Measurements from ENCODE around the gene ZNF540. TPM values are rescaled to one million over a fixed set of nuclear protein-coding genes. Genes with fewer than 3 reads are reported as not detected.

Gene ZNF540
- total and polyA plus RNA-seq, 2 of the 4 experiments (the other 2 are of a cell fraction), result 0.34 to 0.54 TPM

DNA sequence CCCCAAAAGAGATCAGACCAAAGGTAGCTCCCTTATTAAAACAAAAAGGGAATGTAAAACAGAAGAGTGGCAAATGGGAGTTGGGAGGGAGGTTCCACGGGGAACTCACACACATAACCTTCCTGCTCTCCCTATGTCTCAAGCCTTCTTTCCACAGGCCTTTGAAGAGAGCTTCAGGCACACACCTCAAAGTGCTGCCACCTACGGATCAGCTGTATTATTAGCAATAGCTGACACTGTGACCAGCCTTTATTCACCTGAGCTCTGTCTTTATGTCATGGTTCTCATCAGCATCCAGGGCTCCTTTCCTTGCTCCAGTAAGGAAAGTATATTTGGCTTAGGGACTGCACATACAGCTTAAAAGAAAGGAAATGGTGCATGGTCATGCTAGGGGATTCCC, 11.3 kb upstream of the ZNF540 start:
- BruUV-seq (replicated peaks), result no TSS peak

More for the DNA sequence above, 11.3 kb upstream of the ZNF540 start:
- Histone ChIP-seq H4K5ac (ENCODE audit: low read depth, low read length) (no peak overlapping the region), H2BK120ac (ENCODE audit: low read depth, low read length) (no peak overlapping the region), H3K79me1 (ENCODE audit: low read depth in 1 of 2, low read length in 2 of 2) (no peaks in the 10 kb centered on the region), H3K9me3 (ENCODE audit: control insufficient read depth, insufficient read depth, low read length) (peaks cover 46% of the 10 kb centered on the region), H3K14ac (replicated peaks; ENCODE audit: low read depth, low read length) (no peak overlapping the region), H3K4me2 (ENCODE audit: low read depth, low read length) (no peak overlapping the region), H2AFZ (replicated peaks; ENCODE audit: low read length, poor library complexity) (no peak overlapping the region), H2BK5ac (ENCODE audit: low read depth, low read length, poor library complexity, severe bottlenecking) (no peak overlapping the region), H3K4me1 (ENCODE audit: control insufficient read depth, insufficient read depth, low read length) (no peaks in the 10 kb centered on the region), H3K4me3 (ENCODE audit: insufficient read depth, low read depth, low read length) (no peak overlapping the region), H3K18ac (ENCODE audit: low read depth, low read length) (no peak overlapping the region), H4K20me1 (ENCODE audit: insufficient read depth, low read length) (no peaks in the 10 kb centered on the region), H2BK15ac (ENCODE audit: low read depth, low read length) (no peak overlapping the region), H3K9ac (ENCODE audit: low read depth, low read length) (no peak overlapping the region), H4K8ac (ENCODE audit: low read depth in 2 of 2, low read length in 2 of 2) (no peak overlapping the region), H3K9me1 (ENCODE audit: insufficient read depth, low read length) (no peaks in the 10 kb centered on the region), H3K27me3 (ENCODE audit: control insufficient read depth, insufficient read depth, low read length) (no peaks in the 10 kb centered on the region), H3K27ac (ENCODE audit: insufficient read depth, low read length) (no peak overlapping the region), H3K23ac (ENCODE audit: low read depth, low read length) (no peak overlapping the region), H2BK20ac (ENCODE audit: low read depth, low read length) (no peak overlapping the region), H3K56ac (ENCODE audit: extremely low read depth, insufficient read depth, low read length) (no peak overlapping the region), H3K4ac (ENCODE audit: low read depth, low read length) (no peak overlapping the region), H2AK9ac (replicated peaks; ENCODE audit: low read depth, low read length, poor library complexity) (no peak overlapping the region), H2AK5ac (ENCODE audit: low read depth, low read length) (no peak overlapping the region), H3K36me3 (ENCODE audit: control insufficient read depth, insufficient read depth, low read length) (peaks cover 16% of the 10 kb centered on the region), H4K91ac (ENCODE audit: insufficient read depth, low read depth, low read length) (no peak overlapping the region)
- dilution Hi-C loops (cut with HindIII; ENCODE audit: low sequenced_read_pairs, unreplicated experiment), result no loop called here
- ATAC-seq (ENCODE audit: low read depth), result no peak
- ChIA-PET POLR2A (ENCODE audit: unreplicated experiment) (no interaction called here), CTCF (interaction anchor here (0.6 kb wide), 1 partner anchor 714 kb away, joined by 3 read pairs; no protein-coding TSS in a partner anchor)
- intact Hi-C loops (cut with micrococcal nuclease), result no loop called here
- DNase-seq, result no peak
- in situ Hi-C loops (cut with MboI; ENCODE audit: low sequenced_read_pairs), result no loop called here
- no CpG with 5 or more reads among the region's 2 CpGs for WGBS, 2 experiments (ENCODE audit: extremely low coverage in 2 of 2, insufficient read length in 1 of 2)
- no peak for TF ChIP-seq RAD21 (IDR thresholded peaks at IDR 0.05; ENCODE audit: low read length)
- TF ChIP-seq SMC3 (IDR thresholded peaks at IDR 0.05; ENCODE audit: low read depth, low read length), result no peak
- TF ChIP-seq MAFK (IDR thresholded peaks at IDR 0.05; ENCODE audit: low read depth, low read length), result no peak
- TF ChIP-seq BHLHE40 (IDR thresholded peaks at IDR 0.05; ENCODE audit: low read depth, low read length), result no peak
- no peak for TF ChIP-seq RFX5 (IDR thresholded peaks at IDR 0.05; ENCODE audit: low read depth, low read length)
- no peak for TF ChIP-seq CHD1 (IDR thresholded peaks at IDR 0.05; ENCODE audit: low read depth, low read length)
- TF ChIP-seq, protein P1, sequence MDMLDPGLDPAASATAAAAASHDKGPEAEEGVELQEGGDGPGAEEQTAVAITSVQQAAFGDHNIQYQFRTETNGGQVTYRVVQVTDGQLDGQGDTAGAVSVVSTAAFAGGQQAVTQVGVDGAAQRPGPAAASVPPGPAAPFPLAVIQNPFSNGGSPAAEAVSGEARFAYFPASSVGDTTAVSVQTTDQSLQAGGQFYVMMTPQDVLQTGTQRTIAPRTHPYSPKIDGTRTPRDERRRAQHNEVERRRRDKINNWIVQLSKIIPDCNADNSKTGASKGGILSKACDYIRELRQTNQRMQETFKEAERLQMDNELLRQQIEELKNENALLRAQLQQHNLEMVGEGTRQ (IDR thresholded peaks at IDR 0.05; ENCODE audit: low read depth, low read length), result no peak
- no peak for TF ChIP-seq FOS (IDR thresholded peaks at IDR 0.05; ENCODE audit: low read depth, low read length)
- TF ChIP-seq, protein P2, sequence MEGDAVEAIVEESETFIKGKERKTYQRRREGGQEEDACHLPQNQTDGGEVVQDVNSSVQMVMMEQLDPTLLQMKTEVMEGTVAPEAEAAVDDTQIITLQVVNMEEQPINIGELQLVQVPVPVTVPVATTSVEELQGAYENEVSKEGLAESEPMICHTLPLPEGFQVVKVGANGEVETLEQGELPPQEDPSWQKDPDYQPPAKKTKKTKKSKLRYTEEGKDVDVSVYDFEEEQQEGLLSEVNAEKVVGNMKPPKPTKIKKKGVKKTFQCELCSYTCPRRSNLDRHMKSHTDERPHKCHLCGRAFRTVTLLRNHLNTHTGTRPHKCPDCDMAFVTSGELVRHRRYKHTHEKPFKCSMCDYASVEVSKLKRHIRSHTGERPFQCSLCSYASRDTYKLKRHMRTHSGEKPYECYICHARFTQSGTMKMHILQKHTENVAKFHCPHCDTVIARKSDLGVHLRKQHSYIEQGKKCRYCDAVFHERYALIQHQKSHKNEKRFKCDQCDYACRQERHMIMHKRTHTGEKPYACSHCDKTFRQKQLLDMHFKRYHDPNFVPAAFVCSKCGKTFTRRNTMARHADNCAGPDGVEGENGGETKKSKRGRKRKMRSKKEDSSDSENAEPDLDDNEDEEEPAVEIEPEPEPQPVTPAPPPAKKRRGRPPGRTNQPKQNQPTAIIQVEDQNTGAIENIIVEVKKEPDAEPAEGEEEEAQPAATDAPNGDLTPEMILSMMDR (conservative IDR thresholded peaks at IDR 0.05; ENCODE audit: low read depth, low read length), result no peak
- no peak for TF ChIP-seq RCOR1 (IDR thresholded peaks at IDR 0.05; ENCODE audit: insufficient replicate concordance, low read length)
- TF ChIP-seq MXI1 (IDR thresholded peaks at IDR 0.05; ENCODE audit: borderline replicate concordance, low read depth, low read length), result no peak
- TF ChIP-seq MAZ (IDR thresholded peaks at IDR 0.05; ENCODE audit: borderline replicate concordance, low read depth, low read length), result no peak
- TF ChIP-seq, protein P3, sequence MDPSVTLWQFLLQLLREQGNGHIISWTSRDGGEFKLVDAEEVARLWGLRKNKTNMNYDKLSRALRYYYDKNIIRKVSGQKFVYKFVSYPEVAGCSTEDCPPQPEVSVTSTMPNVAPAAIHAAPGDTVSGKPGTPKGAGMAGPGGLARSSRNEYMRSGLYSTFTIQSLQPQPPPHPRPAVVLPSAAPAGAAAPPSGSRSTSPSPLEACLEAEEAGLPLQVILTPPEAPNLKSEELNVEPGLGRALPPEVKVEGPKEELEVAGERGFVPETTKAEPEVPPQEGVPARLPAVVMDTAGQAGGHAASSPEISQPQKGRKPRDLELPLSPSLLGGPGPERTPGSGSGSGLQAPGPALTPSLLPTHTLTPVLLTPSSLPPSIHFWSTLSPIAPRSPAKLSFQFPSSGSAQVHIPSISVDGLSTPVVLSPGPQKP (IDR thresholded peaks at IDR 0.05; ENCODE audit: borderline replicate concordance, low read depth, low read length), result no peak
- no peak for TF ChIP-seq POLR2A (IDR thresholded peaks at IDR 0.05; ENCODE audit: low read depth, low read length)
- TF ChIP-seq NFE2L2 (IDR thresholded peaks at IDR 0.05; ENCODE audit: low read depth, low read length), result no peak

Data from IMR-90 (cell line).